ENCODE data around the gene NLRC3.

GRCh38 chr16:3520841-3521240 lies 56.4 kb downstream of the NLRC3 start:
- TF ChIP-seq, protein P1, sequence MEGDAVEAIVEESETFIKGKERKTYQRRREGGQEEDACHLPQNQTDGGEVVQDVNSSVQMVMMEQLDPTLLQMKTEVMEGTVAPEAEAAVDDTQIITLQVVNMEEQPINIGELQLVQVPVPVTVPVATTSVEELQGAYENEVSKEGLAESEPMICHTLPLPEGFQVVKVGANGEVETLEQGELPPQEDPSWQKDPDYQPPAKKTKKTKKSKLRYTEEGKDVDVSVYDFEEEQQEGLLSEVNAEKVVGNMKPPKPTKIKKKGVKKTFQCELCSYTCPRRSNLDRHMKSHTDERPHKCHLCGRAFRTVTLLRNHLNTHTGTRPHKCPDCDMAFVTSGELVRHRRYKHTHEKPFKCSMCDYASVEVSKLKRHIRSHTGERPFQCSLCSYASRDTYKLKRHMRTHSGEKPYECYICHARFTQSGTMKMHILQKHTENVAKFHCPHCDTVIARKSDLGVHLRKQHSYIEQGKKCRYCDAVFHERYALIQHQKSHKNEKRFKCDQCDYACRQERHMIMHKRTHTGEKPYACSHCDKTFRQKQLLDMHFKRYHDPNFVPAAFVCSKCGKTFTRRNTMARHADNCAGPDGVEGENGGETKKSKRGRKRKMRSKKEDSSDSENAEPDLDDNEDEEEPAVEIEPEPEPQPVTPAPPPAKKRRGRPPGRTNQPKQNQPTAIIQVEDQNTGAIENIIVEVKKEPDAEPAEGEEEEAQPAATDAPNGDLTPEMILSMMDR (IDR thresholded peaks at IDR 0.05; ENCODE audit: insufficient read depth, low read length) = no peak
- TF ChIP-seq POLR2AphosphoS5 (IDR thresholded peaks at IDR 0.05; ENCODE audit: low read depth) (no peak), SPI1 (IDR thresholded peaks at IDR 0.05; ENCODE audit: borderline replicate concordance, low read depth) (no peak), REST (IDR thresholded peaks at IDR 0.05; ENCODE audit: insufficient replicate concordance, low read depth) (no peak)

All from HL-60 (cell line).